NCI-H2196 treated with DMSO at 0.1 percent for 48 hours (cell line): Measurements from ENCODE around the gene SLC35F2.
"Not testable (repeated sequence)": the region's sequence is repeated elsewhere in the genome, so short reads cannot be mapped to it uniquely, and the experiment has no call there.

Experiments
- DNase-seq: peaks from one replicate; lab custom pipeline; 2025; ENCODE audit not compliant: unreplicated experiment; lab: John Stamatoyannopoulos, UW

The SLC35F2 gene

DNA sequence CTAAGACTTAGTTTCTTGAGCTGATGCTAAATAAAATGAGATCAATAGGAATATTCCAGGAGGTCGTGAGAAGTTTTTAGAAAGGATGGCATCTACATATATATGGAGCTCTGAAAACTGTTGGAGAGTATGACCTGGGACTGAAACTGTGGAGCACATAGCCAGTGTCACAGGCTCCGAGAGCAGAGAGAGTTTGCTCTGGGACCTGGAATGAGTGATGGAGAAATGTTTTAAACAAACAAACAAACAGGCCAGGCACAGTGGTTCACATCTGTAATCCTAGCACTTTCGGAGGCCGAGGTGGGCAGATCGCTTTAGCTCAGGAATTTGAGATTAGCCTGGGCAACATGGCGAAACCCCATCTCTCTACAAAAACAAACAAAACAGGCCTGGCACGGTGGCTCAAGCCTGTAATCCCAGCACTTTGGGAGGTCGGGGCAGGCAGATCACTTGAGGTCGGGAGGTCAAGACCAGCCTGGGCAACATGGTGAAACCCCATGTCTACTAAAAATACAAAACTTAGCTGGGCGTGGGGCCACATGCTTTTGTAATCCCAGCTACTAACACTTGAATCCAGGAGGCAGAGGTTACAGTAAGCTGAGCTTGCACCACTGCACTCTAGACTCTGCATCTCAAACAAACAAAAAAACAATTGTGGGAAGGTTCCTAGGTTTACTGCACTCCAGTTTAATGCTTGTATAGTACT is 67.1 kb downstream of the SLC35F2 start:
- DNase-seq = no peak

DNA sequence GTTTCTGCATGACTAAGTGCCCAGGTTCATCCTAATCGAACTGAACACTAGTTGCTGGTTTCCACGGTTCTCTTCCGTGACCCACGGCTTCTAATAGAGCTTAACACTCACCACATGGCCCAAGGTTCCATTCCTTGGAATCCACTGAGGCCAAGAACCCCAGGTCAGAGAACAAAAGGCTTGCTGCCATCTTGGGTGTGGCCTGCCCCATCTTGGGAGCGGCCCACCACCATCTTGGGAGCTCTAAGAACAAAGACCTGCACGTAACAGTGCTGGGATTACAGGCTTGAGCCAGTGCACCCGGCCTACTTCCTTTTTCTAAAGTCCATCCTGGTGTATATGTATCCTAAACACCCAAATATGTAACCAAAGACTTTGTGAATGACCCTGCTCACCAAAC is 68.8 kb downstream of the SLC35F2 start:
- no peak for DNase-seq

DNA sequence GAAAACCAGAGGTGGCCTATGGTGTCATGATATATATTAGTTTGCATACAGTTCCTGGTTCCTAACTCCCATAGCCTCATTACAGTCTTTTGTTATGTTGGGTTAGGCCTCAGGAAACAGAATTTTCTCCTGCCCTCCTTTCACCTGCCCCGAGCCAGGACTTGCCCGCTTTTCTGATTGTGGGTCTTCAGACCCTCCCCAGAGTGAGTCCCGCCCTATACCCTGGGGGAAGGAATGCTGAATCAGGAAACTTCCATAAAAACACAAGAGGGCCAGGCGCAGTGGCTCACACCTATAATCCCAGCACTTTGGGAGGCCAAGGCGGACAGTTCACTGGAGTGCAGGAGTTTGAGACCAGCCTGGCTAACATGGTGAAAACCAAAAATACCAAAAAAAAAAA is 70.9 kb downstream of the SLC35F2 start:
- DNase-seq = no peak

DNA sequence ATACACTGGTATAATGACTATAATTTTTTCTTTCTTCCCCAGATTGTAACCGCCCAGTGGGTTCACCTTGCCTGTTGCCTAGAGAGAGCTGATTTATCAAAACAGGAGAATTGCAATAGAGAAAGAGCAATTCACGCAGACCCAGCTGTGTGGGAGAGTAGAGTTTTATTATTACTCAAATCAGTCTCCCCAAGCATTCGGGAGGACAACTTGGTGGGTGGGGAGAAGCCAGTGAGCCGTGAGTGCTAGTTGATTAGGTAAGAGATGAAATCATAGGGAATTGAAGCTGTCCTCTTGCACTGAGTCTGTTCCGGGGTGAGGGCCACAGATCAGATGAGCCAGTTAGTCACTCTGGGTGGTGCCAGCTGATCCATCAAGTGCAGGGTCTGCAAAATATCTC is 73.2 kb downstream of the SLC35F2 start:
- no peak for DNase-seq

DNA sequence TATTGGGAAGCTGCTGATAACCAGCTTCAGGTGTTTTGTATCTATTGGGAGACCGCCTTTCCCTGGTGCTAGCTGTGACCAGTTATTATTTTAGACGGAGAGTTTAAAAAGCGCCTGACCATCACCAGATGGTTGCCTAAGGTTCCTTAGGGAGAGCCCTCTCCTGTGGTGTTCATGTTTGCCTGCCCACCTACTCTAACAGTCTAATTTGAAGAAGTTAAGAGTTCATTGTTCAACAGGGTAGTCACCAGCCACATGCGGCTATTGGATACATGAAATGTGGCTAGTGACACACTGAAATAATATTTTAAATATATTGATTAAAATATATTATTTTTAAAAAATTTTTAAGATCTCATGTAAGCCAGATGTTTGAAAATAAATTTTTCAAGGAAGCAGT is 75.5 kb downstream of the SLC35F2 start:
- DNase-seq = no peak

DNA sequence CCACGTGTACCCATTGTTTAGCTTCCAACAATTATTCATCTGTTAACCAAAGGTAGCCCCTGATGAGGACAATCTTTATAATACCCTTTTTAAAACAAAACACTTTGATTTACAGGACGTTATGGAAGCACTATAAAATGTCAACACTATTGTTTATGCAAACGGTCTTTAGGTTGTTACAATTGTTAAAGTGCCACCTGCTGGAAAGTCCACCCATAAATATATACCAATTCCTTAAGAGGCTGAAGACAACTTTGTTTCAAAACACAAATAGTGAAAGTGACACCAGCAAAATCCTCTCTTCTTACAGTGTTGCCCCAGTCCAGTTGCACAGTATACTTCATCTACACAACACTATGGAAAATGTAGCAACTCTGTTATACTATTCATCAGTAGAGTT is 77.8 kb downstream of the SLC35F2 start:
- no peak for DNase-seq

DNA sequence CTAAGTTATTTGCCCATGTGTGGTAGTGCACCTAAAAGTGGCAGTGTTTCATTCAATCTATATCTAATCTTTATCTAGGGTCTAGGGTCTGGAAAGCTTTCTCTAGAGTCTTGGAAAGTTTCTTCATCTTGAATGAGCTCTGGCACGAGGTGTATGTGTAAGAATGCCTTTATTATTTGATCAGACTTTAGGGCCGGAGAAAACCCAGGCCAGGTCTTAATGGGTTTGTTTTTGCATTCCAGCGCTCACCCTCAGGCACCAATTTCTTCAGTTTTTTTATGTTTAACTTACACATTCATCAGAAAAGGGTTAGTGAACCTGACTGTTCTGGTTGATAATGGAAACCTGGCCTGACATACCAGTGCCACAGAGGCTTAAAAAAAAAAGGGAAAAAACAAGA is 78.5 kb downstream of the SLC35F2 start:
- no peak for DNase-seq

DNA sequence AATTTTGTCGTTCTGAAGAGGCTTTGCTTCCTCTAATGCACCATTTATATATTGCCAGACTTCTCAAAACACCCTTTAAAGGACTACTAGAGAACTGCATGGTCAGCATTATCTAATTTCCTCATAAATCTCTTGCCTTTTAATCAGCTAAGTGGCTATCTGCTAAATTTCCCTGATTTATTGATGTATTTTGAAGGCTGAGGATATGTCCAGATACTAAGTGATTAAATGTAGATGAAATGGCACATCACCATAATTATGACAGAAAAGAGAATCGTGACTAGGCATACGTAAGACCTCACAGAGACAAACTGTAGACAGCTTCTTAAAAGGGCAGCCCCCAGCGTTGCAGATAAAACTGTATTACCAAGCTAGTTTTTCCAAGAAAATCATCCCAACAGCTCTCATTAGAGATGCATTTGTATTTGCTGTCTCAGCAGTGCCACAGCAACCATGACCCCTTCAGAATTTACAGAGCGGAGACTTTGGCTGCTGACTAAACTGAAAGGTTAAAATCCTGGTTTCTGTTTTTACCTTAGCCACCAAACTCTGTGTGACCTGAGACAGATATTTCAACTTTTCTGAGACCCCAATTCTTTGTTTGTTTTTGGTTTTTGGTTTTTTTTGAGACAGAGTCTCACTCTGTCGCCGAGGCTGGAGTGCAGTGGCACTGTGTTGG is 79.6 kb downstream of the SLC35F2 start:
- DNase-seq = no peak

DNA sequence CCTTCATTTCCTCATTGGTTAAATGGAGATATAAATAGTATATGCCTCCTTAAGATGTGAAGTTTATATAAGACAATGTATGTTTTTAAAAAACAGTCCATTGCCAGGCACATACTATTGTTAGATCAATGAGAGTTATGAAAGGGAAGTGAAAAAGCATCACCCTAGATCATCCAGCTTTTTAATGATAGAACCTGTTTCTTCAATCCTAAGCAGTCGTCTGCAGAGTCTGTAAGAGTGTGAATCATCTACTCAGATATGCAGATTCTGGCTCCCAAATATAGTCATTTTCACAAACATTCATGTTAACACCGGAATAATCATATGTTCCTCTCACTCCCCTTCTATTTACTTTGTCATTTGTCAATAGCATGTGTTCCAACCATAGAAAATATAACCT is 81.5 kb downstream of the SLC35F2 start:
- DNase-seq = no peak

DNA sequence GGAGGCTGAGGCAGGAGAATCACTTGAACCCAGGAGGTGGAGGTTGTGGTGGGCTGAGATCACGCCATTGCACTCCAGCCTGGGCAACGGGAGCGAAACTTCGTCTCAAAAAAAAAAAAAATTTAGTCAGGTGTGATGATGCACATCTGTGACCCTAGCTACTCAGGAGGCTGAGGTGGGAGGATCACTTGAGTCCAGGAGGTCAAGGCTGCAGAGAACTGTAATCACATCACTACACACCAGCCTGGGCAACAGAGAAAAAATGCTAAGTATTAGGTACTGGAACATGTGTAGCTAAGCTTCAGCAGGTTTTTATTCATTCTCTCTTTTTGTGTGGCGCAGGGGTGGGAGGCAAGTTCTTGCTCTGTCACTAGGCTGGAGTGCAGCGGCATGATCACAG is 82.5 kb downstream of the SLC35F2 start:
- DNase-seq = no peak

DNA sequence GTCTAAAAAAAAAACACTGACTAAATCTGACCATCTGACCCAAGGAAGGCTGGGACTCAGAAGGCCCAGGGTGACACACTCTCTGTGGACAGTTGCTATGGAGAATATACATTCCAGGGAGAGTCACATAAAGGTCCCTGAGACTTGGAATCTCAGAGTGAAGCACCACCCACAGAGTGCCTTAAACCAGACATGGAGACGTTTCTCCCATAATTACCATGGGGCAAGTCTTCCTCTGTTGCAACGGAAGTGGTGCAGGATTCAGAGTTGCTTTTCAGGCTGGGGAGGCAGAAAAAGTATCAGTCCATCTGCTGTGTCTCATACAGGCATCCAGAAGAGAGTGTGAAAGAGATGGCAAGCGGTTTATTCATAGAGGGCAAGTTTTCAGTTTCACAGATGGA is 88.0 kb downstream of the SLC35F2 start:
- no peak for DNase-seq

DNA sequence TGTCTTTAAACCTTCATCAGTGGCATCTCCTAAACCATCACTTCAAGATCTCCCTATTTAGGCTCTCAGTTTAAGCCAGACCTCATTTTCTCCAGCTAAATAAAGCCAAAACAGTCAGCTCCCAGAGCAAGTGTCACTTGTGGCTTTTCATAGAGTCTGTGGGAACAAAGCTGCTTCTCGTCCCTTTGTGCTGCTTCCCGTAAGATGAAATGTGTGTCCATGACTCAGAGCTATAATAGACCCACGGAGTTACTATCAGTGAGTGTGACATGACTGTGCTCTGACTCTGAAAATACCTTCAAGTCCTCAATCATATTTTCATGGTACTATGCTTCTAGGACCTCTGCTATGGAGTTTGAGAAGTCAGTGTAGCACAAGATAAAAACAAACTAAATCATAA is 89.4 kb downstream of the SLC35F2 start:
- DNase-seq = no peak

DNA sequence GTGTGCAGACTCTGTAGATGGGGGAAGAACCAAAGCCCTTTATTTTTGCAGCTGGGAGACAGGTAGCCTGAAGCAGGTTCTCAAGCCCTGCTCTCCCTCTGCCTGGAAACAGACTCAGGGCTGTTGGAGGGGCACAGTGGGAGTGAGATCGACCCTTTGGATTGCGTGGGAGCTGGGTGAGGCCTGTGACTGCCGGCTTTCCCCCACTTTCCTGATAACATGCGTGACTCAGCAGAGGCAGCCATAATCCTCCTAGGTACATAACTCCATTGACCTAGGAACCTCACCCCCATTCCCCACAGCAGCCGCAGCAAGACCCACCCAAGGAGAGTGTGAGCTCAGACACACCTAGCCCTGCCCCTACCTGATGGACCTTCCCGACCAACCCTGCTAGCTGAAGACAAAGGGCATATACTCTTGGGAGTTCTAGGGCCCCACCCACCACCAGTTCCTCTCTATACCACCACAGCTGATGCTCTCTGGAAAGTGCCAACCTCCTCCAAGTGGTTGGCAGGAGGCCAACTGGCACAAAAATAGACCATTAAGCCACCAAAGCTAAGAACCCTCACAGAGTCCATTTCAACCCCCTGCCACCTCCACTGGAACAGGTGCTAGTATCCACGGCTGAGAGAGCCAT is 99.8 kb downstream of the SLC35F2 start:
- not testable (repeated sequence) for DNase-seq

DNA sequence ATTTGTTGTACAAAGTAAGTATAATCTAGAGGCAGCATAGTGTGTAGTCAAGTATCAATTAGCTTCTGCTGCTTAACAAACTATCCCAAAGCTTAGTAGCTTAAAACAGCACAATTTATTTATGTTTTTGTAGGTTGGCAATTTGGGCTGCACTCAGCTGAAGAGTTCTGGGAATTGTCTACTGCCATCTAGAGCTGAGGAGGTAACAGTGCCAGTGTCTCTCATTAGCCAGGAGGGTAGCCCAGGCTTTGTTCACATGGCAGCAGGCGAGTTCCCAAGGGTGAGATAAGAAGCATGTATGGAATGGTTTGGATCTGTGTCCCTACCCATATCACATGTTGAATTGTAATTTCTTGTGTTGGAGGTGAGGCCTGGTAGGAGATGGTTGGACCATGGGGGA is 100.9 kb downstream of the SLC35F2 start:
- DNase-seq = no peak

DNA sequence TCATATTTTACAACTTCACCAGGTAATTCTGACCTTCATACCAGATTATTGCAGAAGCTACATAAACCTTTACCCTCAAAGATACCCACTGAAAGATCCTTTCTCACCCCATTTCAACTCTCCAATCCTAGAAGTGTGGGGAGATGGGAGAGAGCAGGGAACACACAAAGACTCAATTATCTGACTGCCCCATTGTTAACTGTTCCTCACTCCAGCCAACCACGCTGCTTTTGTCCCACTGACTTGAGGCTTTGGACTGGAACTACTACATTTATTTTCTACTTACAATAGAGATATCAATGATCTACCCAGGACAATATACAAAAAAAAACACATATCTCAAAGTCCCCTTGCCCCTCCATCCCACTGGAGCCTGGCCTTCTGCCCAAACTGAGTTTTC is 102.0 kb downstream of the SLC35F2 start:
- DNase-seq = no peak

DNA sequence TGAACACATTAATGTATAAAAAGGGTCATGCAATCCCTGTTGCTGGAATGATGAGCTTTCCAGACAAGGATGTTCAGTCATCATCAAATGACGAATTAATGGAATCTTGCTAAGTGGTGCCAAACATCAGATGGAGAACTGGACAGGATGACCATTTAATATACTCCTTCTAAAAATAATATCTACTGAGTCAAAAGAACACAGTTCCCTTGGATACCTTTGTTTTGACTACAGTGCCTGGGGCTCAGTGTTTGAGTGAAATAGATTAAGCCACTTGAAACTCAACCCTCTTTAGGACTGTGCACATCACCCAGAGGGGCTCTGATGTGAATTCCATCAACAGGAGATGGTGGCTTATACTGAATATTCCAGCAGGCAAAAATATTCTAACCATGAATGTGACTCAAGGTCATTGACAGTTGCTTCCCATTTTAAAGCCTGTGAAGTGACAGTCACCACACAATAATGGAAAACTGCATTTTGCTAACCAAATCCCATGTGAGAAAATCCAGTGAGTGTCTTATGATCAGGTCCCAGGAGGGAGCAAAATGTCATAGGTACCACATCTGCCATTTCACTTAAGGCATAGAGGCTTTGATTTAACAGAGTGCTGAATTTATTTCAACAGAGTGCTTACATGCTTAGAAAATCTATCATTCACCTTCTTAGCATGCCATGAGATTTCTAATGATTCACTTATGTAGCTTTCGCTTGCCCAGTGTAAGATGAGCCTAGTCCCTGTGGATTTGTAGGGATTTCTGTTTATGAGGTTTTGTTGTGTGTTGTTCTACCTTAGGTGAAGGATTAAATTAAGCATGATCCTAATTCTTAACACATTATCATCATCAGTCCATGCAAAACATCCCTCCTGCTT is 105.4 kb downstream of the SLC35F2 start:
- no peak for DNase-seq

DNA sequence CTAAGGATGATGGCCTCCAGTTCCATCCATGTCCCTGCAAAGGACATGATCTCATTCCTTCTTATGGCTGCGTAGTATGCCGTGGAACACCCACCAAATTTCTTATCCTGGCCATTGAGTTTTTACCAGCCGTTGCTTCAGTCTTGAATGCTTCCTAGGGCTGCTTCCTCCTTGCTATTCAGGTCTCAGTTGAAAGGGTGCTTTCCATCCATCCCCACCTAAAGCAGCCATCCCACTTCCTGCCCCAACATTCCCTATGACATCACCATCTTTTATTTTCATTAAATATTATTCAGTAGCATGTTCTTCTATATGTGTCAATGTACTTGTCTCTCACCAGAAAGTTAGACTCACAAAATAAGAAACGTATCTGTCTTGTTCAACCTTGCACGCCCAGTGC is 106.1 kb downstream of the SLC35F2 start:
- DNase-seq = no peak

DNA sequence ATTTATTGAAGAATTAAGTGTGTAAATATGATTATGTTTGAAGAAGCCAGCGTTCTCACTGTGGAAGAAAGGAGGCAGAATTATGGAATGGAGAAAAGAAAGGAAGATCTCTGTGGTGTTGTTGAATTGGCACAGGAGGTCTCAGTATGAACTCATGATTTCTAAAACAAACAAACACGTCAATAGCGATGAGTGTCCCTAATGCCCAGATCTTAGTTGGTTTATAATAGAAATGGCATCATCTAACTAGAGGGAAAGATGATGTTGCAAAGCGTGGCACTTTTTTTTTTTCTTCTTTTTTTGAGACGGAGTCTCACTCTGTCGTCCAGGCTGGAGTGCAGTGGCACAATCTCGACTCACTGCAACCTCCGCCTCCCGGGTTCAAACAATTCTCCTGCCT is 107.5 kb downstream of the SLC35F2 start:
- DNase-seq = no peak

DNA sequence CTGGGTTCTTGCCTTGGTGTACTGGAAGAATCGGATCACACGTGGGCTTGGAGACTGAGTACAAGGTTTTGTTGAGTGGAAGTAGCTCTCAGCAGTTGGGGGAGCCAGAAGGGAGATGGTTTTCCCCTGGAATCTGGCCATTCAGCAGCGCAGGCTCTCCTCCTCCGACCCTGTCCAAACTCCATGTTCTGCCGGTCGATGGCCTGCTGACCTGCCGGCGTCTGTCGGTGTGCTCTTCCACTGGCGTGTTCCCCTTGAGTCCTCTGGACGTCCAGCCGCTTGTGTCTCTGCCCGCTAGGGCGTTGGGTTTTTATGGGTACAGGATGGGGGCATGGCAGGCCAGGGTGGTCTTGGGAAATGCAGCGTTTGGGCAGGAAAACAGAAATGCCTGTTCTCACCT is 108.3 kb downstream of the SLC35F2 start:
- no peak for DNase-seq

DNA sequence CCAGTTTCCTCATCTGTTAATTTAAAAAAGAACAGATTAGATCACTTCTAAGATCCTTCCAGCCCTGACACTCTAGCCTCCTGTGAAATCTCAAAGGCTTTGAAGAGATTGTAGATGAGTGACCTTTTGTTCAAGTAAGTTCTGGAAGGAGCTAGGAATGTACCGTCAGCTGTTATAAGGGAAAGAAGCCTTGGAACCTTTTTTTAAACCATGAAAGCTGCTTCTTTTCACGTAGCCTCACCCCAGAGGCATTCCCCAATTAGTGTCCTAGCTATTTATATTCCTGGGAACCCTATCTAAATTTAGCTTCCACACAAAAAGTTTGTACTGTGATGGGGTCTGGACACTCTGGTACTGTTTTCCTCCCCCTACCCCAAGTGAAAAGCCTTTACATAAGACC is 111.0 kb downstream of the SLC35F2 start:
- no peak for DNase-seq

DNA sequence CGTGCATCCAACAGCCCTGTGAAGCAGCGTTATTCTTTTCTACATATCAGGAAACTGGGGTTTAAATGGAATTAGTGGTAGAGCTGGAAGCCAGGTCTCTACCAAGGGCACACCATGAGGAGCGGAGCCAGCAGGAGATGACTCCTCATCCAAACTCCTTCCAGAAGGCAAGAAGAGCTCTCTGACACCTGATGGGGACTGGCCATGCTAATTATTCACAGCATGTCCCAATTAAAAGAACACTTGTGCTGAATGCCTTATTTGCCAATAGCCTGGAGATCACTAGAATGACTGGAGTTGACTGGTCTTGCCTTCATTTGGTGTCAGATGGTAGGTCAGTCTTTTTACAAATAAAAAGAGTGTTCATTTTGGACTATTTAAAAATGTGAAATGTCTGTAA is 113.9 kb downstream of the SLC35F2 start:
- DNase-seq = no peak

DNA sequence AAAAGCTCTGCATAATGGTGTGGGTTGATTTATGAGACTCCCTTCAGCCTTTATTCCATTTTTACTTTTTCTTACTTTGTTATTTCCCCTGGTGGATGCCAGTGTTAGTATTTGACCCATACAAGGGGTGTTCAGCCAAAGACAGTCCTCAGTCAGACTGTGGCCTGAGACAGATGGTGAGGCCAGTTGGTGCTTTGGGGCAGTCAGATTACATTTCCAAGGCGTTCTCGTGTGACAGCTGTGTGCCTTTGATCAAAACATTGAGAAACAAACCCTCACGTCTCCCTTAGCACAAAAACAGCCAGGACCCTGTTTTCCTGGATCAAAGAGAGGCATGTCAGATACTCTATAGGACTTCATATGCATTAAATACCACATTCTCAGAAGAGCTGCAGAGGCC is 115.4 kb downstream of the SLC35F2 start:
- no peak for DNase-seq
